Measurements from ENCODE around the gene CNOT4. TPM values are rescaled to one million over a fixed set of nuclear protein-coding genes. Genes with fewer than 3 reads are reported as not detected.
A peak's percentile ranks its signal among the peaks of the same experiment; 100 is the strongest.

CNOT4 gene
- total and polyA plus RNA-seq, 2 of the 4 experiments (the other 2 are of a cell fraction), result 7.0 to 8.1 TPM

- in situ Hi-C loops (cut with MboI; ENCODE audit: low sequenced_read_pairs), result no loop called here
Observed at GRCh38 chr7:135467207-135467711, 42.6 kb downstream of the CNOT4 start.

More at GRCh38 chr7:135467207-135467711, 42.6 kb downstream of the CNOT4 start:
- H4K8ac ChIP-seq (ENCODE audit: low read depth in 2 of 2, low read length in 2 of 2), result no peak overlapping the region
- intact Hi-C loops (cut with micrococcal nuclease), result no loop called here
- dilution Hi-C loops (cut with HindIII; ENCODE audit: low sequenced_read_pairs, unreplicated experiment), result no loop called here
- H3K9me3 ChIP-seq (ENCODE audit: control insufficient read depth, insufficient read depth, low read length), result no peaks in the 10 kb centered on the region
- no peak overlapping the region for H2BK5ac ChIP-seq (ENCODE audit: low read depth, low read length, poor library complexity, severe bottlenecking)
- H3K14ac ChIP-seq (replicated peaks; ENCODE audit: low read depth, low read length), result no peak overlapping the region
- no peaks in the 10 kb centered on the region for H3K27me3 ChIP-seq (ENCODE audit: control insufficient read depth, insufficient read depth, low read length)
- no peak overlapping the region for H4K5ac ChIP-seq (ENCODE audit: low read depth, low read length)
- ChIA-PET POLR2A (ENCODE audit: unreplicated experiment) (no interaction called here), CTCF (no interaction called here)
- H4K20me1 ChIP-seq (ENCODE audit: insufficient read depth, low read length), result peaks cover 8% of the 10 kb centered on the region
- no peak overlapping the region for H3K56ac ChIP-seq (ENCODE audit: extremely low read depth, insufficient read depth, low read length)
- H2BK120ac ChIP-seq (ENCODE audit: low read depth, low read length), result no peak overlapping the region
- peaks cover 12 to 54% of the 10 kb centered on the region in 2 experiments for H3K79me1 ChIP-seq (ENCODE audit: low read depth in 1 of 2, low read length in 2 of 2)
- no peak overlapping the region for H4K91ac ChIP-seq (ENCODE audit: insufficient read depth, low read depth, low read length)
- WGBS, 2 experiments (ENCODE audit: extremely low coverage in 2 of 2, insufficient read length in 1 of 2), result no CpG with 5 or more reads among the region's 5 CpGs
- no peak overlapping the region for H3K27ac ChIP-seq (ENCODE audit: insufficient read depth, low read length)
- H2BK20ac ChIP-seq (ENCODE audit: low read depth, low read length), result no peak overlapping the region
- no peak overlapping the region for H3K4me3 ChIP-seq (ENCODE audit: insufficient read depth, low read depth, low read length)
- no peak overlapping the region for H3K4ac ChIP-seq (ENCODE audit: low read depth, low read length)
- no peak overlapping the region for H3K4me2 ChIP-seq (ENCODE audit: low read depth, low read length)
- TF ChIP-seq POLR2A (IDR thresholded peaks at IDR 0.05; ENCODE audit: low read depth, low read length) (no peak), RFX5 (IDR thresholded peaks at IDR 0.05; ENCODE audit: low read depth, low read length) (no peak), MXI1 (IDR thresholded peaks at IDR 0.05; ENCODE audit: borderline replicate concordance, low read depth, low read length) (no peak)
- H2AK5ac ChIP-seq (ENCODE audit: low read depth, low read length), result no peak overlapping the region
- H2AK9ac ChIP-seq (replicated peaks; ENCODE audit: low read depth, low read length, poor library complexity), result no peak overlapping the region
- no TSS peak for BruUV-seq (replicated peaks)
- ATAC-seq (ENCODE audit: low read depth) (peak; percentile 51; the same call in 1 of the 2 replicates), DNase-seq (peak; percentile 22)
- 0 out of 2 replicates have a peak, but pooled peaks cover 1% of the 10 kb centered on the region for H3K36me3 ChIP-seq (ENCODE audit: control insufficient read depth, insufficient read depth, low read length)
- no peaks in the 10 kb centered on the region for H3K9me1 ChIP-seq (ENCODE audit: insufficient read depth, low read length)
- H3K23ac ChIP-seq (ENCODE audit: low read depth, low read length), result no peak overlapping the region
- no peak overlapping the region for H2BK15ac ChIP-seq (ENCODE audit: low read depth, low read length)
- no peak overlapping the region for H2AFZ ChIP-seq (replicated peaks; ENCODE audit: low read length, poor library complexity)
- no peak overlapping the region for H3K18ac ChIP-seq (ENCODE audit: low read depth, low read length)
- peaks cover 2% of the 10 kb centered on the region; the same call in 1 of the 2 replicates for H3K4me1 ChIP-seq (ENCODE audit: control insufficient read depth, insufficient read depth, low read length)
- H3K9ac ChIP-seq (ENCODE audit: low read depth, low read length), result no peak overlapping the region

Measured in IMR-90 (cell line).